ENCODE results near the gene DOCK11. TPM values are rescaled to one million over a fixed set of nuclear protein-coding genes. Genes with fewer than 3 reads are reported as not detected.

Gene DOCK11
- total RNA-seq, 2 donors from 2014 or later = 5.2 to 7.9 TPM

- H3K27ac ChIP-seq = no peak overlapping the region
- no peak overlapping the region for H3K4me3 ChIP-seq
- TF ChIP-seq CTCF (IDR thresholded peaks at IDR 0.05) = no peak
- H3K27me3 ChIP-seq = no peaks in the 10 kb centered on the region
- H3K9me3 ChIP-seq = no peaks in the 10 kb centered on the region
- no peaks in the 10 kb centered on the region for H3K4me1 ChIP-seq
- DNase-seq (ENCODE audit: low spot score) = peak; percentile 60
- no peaks in the 10 kb centered on the region for H3K36me3 ChIP-seq
Observed at GRCh38 chrX:118552121-118552900, 56.7 kb downstream of the DOCK11 start.

- no peak for TF ChIP-seq CTCF (IDR thresholded peaks at IDR 0.05)
- no peaks in the 10 kb centered on the region for H3K9me3 ChIP-seq
- no peak for DNase-seq (ENCODE audit: low spot score)
- no peak overlapping the region for H3K27ac ChIP-seq
- no peak overlapping the region for H3K4me3 ChIP-seq
- no peaks in the 10 kb centered on the region for H3K27me3 ChIP-seq
- H3K36me3 ChIP-seq = no peaks in the 10 kb centered on the region
- no peaks in the 10 kb centered on the region for H3K4me1 ChIP-seq
Observed at GRCh38 chrX:118553042-118553710, 57.6 kb downstream of the DOCK11 start.

- TF ChIP-seq CTCF (IDR thresholded peaks at IDR 0.05) = no peak
- no peaks in the 10 kb centered on the region for H3K27me3 ChIP-seq
- no peaks in the 10 kb centered on the region for H3K9me3 ChIP-seq
- DNase-seq (ENCODE audit: low spot score) = no peak
- no peaks in the 10 kb centered on the region for H3K4me1 ChIP-seq
- no peak overlapping the region for H3K4me3 ChIP-seq
- H3K36me3 ChIP-seq = no peaks in the 10 kb centered on the region
- H3K27ac ChIP-seq = no peak overlapping the region
Observed at GRCh38 chrX:118554511-118554910, 58.9 kb downstream of the DOCK11 start.

GRCh38 chrX:118558926-118559325 lies 63.3 kb downstream of the DOCK11 start:
- Histone ChIP-seq H3K4me1 (no peaks in the 10 kb centered on the region), H3K27me3 (no peaks in the 10 kb centered on the region), H3K4me3 (no peak overlapping the region), H3K27ac (no peak overlapping the region), H3K36me3 (no peaks in the 10 kb centered on the region), H3K9me3 (no peaks in the 10 kb centered on the region)
- TF ChIP-seq CTCF (IDR thresholded peaks at IDR 0.05) = no peak
- DNase-seq (ENCODE audit: low spot score) = no peak

GRCh38 chrX:118560489-118560888 lies 64.9 kb downstream of the DOCK11 start:
- H3K27ac ChIP-seq = no peak overlapping the region
- H3K27me3 ChIP-seq = no peaks in the 10 kb centered on the region
- no peaks in the 10 kb centered on the region for H3K4me1 ChIP-seq
- no peak overlapping the region for H3K4me3 ChIP-seq
- TF ChIP-seq CTCF (IDR thresholded peaks at IDR 0.05) = no peak
- H3K9me3 ChIP-seq = no peaks in the 10 kb centered on the region
- no peak for DNase-seq (ENCODE audit: low spot score)
- H3K36me3 ChIP-seq = no peaks in the 10 kb centered on the region

Data from right atrium auricular region (tissue), 2 donors.